ENCODE results near the gene MCCD1.

- peak; percentile 29 for TF ChIP-seq POLR2A (IDR thresholded peaks at IDR 0.05; ENCODE audit: low read length)
- no peak for TF ChIP-seq GATA1 (IDR thresholded peaks at IDR 0.05; ENCODE audit: low read depth, low read length)
Measured at GRCh38 chr6:31547727-31548543, 19.2 kb downstream of the MCCD1 start.

All from erythroblast (primary cell).